H9 (cell line): ENCODE data around the gene ADGRB3. TPM values are rescaled to one million over a fixed set of nuclear protein-coding genes. Genes with fewer than 3 reads are reported as not detected.

ENCODE experiments used
- DNase-seq: peaks from one replicate; pipeline ENCODE4 v3.0.0-alpha.2; 2017
- H2AFZ ChIP-seq: one replicate; pipeline ENCODE4 v1.6.1; 2013; ENCODE audit warnings: mild to moderate bottlenecking, low read length, control low read depth, moderate library complexity
- H2AK5ac ChIP-seq: 2 replicates; pipeline ENCODE4 v1.6.1; 2013; ENCODE audit warnings: low read length, control low read depth, mixed read lengths; ENCODE audit not compliant: insufficient read length
- H2BK120ac ChIP-seq: one replicate; pipeline ENCODE4 v1.6.1; 2013; ENCODE audit warnings: low read depth, mild to moderate bottlenecking, low read length, control low read depth, inconsistent platforms; ENCODE audit not compliant: poor library complexity, severe bottlenecking
- H2BK12ac ChIP-seq: 2 replicates; pipeline ENCODE4 v1.6.1; 2013; ENCODE audit warnings: low read length, control low read depth, mixed read lengths, low read depth; ENCODE audit not compliant: insufficient read length
- H2BK15ac ChIP-seq: 2 replicates; pipeline ENCODE4 v1.6.1; 2013; ENCODE audit warnings: low read depth, low read length, control low read depth
- H2BK20ac ChIP-seq: one replicate; pipeline ENCODE4 v1.6.1; 2013; ENCODE audit warnings: low read depth, mild to moderate bottlenecking, low read length, control low read depth, inconsistent platforms; ENCODE audit not compliant: poor library complexity, severe bottlenecking
- H2BK5ac ChIP-seq: 2 replicates; pipeline ENCODE4 v1.6.1; 2013; ENCODE audit warnings: low read length, control low read depth, mixed read lengths; ENCODE audit not compliant: insufficient read length
- H3K14ac ChIP-seq: 2 replicates; pipeline ENCODE4 v1.6.1; 2013; ENCODE audit warnings: low read length, control low read depth; ENCODE audit not compliant: insufficient read depth
- H3K18ac ChIP-seq: 2 replicates; pipeline ENCODE4 v1.6.1; 2013; ENCODE audit warnings: low read depth, mild to moderate bottlenecking, mixed read lengths, low read length, control low read depth; ENCODE audit not compliant: insufficient read length
- H3K23ac ChIP-seq: 2 replicates; pipeline ENCODE4 v1.6.1; 2013; ENCODE audit warnings: low read length, control low read depth, mixed read lengths, low read depth; ENCODE audit not compliant: insufficient read length
- H3K23me2 ChIP-seq: 2 replicates; pipeline ENCODE4 v1.6.1; 2013; ENCODE audit warnings: low read depth, mild to moderate bottlenecking, mixed read lengths, low read length, control low read depth; ENCODE audit not compliant: insufficient read length, poor library complexity, severe bottlenecking
- H3K27ac ChIP-seq: 2 replicates; pipeline ENCODE4 v1.5.1; 2013; ENCODE audit warnings: low read length, control low read depth, mixed read lengths, low read depth; ENCODE audit not compliant: insufficient read length
- H3K27me3 ChIP-seq: 2 replicates; pipeline ENCODE4 v1.6.1; 2013; ENCODE audit warnings: low read length, control low read depth, inconsistent platforms; ENCODE audit not compliant: insufficient read depth
- H3K4ac ChIP-seq: 2 replicates; pipeline ENCODE4 v1.6.1; 2013; ENCODE audit warnings: low read depth, mild to moderate bottlenecking, control low read depth, inconsistent platforms, low read length, moderate library complexity
- H3K4me1 ChIP-seq: 2 replicates; pipeline ENCODE4 v1.6.1; 2013; ENCODE audit warnings: low read length, control low read depth, inconsistent platforms; ENCODE audit not compliant: insufficient read depth
- H3K4me2 ChIP-seq: 2 replicates; pipeline ENCODE4 v1.6.1; 2013; ENCODE audit warnings: low read length, control low read depth, mixed read lengths; ENCODE audit not compliant: insufficient read length, insufficient read depth
- H3K56ac ChIP-seq: 2 replicates; pipeline ENCODE4 v1.6.1; 2013; ENCODE audit warnings: low read depth, mild to moderate bottlenecking, mixed read lengths, low read length, control low read depth; ENCODE audit not compliant: insufficient read length
- H3K79me1 ChIP-seq: 2 replicates; pipeline ENCODE4 v1.6.1; 2013; ENCODE audit warnings: low read depth, mild to moderate bottlenecking, moderate library complexity, low read length, control low read depth, inconsistent platforms; ENCODE audit not compliant: insufficient read depth, poor library complexity, severe bottlenecking
- H3K79me2 ChIP-seq: 2 replicates; pipeline ENCODE4 v1.6.1; 2013; ENCODE audit warnings: low read length, control low read depth, inconsistent platforms; ENCODE audit not compliant: insufficient read depth
- H3K9ac ChIP-seq: 2 replicates; pipeline ENCODE4 v1.6.1; 2013; ENCODE audit warnings: low read length, control low read depth, mixed read lengths; ENCODE audit not compliant: insufficient read length; ENCODE audit errors: extremely low read depth
- H3K9me3 ChIP-seq: one replicate; pipeline ENCODE4 v1.6.1; 2013; ENCODE audit warnings: low read depth, low read length, inconsistent platforms; ENCODE audit not compliant: control insufficient read depth
- H3T11ph ChIP-seq: one replicate; pipeline ENCODE4 v1.6.1; 2013; ENCODE audit warnings: mild to moderate bottlenecking, low read length, control low read depth, inconsistent platforms
- H4K20me1 ChIP-seq: one replicate; pipeline ENCODE4 v1.6.1; 2013; ENCODE audit not compliant: control insufficient read depth, insufficient read length, insufficient read depth
- H4K5ac ChIP-seq: 2 replicates; pipeline ENCODE4 v1.6.1; 2013; ENCODE audit warnings: low read depth, mild to moderate bottlenecking, mixed read lengths, low read length, control low read depth; ENCODE audit not compliant: insufficient read length
- H4K8ac ChIP-seq: replicated peaks from 2 replicates; pipeline ENCODE4 v1.6.1; 2013; ENCODE audit warnings: low read length, control low read depth, mixed read lengths, low read depth; ENCODE audit not compliant: insufficient read length
- H4K91ac ChIP-seq: 2 replicates; pipeline ENCODE4 v1.6.1; 2013; ENCODE audit warnings: low read depth, mild to moderate bottlenecking, moderate library complexity, mixed read lengths, low read length, control low read depth; ENCODE audit not compliant: insufficient read length
- H3K27ac Mint-ChIP-seq, 3 experiments: 2 replicates in 2 of 3; 3 replicates in 1 of 3; pipeline ENCODE4 v1.8.0; 2020 to 2021; ENCODE audit warnings: mixed read lengths in 3 of 3, mild to moderate bottlenecking in 1 of 3, moderate library complexity in 1 of 3
- H3K27me3 Mint-ChIP-seq: 2 replicates; pipeline ENCODE4 v1.8.0; 2021; ENCODE audit warnings: low read depth, mild to moderate bottlenecking, moderate library complexity, mixed read lengths
- H3K36me3 Mint-ChIP-seq, 3 experiments: 2 replicates in 2 of 3; 3 replicates in 1 of 3; pipeline ENCODE4 v1.8.0; 2020 to 2021; ENCODE audit warnings: low read depth in 3 of 3, mixed read lengths in 3 of 3; ENCODE audit not compliant: insufficient read depth in 1 of 3
- H3K4me1 Mint-ChIP-seq, 2 experiments: 2 replicates each; pipeline ENCODE4 v1.8.0; 2020; ENCODE audit warnings: mixed read lengths in 2 of 2
- H3K4me3 Mint-ChIP-seq, 2 experiments: 2 replicates in 1 of 2; 3 replicates in 1 of 2; pipeline ENCODE4 v1.8.0; 2020 to 2021; ENCODE audit warnings: mild to moderate bottlenecking in 2 of 2, mixed read lengths in 2 of 2, moderate library complexity in 1 of 2
- H3K9me3 Mint-ChIP-seq, 2 experiments: 2 replicates in 1 of 2; 3 replicates in 1 of 2; pipeline ENCODE4 v1.8.0; 2020; ENCODE audit warnings: mild to moderate bottlenecking in 2 of 2, mixed read lengths in 2 of 2, moderate library complexity in 1 of 2
- total RNA-seq: library from RNA; stranded (reverse); gene quantifications from 2 replicates; pipeline ENCODE4 v1.2.1, GENCODE V29; 2021
- TF ChIP-seq, protein P1 (sequence below): fragments of 200-600 bp; sonication (generic); conservative IDR thresholded peaks from 3 replicates; pipeline ENCODE4 v1.8.0; 2021; ENCODE audit warnings: antibody characterized with exemption, mild to moderate bottlenecking

Gene ADGRB3
- total RNA-seq, 1 experiment from 2014 or later = 0.37 TPM

DNA sequence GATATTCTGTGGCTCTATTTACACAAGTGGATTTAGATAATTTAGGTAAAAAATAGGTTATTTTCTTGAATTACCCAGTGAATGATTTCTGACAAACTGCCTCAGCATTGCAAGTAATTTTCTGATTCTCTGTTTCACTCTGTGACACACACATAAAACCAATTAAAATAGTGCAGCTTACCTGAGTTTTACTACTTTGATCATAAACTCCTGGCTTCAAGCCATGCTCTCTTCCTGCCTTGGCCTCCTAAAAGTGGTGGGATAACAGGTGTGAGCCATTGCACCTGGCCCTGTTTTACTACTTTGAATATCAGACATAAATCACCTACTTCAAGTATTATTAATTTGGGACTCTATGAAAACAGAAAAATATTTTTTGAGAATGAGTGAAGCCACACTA, 462.9 kb downstream of the ADGRB3 start:
- no peak overlapping the region for H3K27ac ChIP-seq
- H3K4me3 Mint-ChIP-seq = no peak overlapping the region
- no peaks in the 10 kb centered on the region for H3K9me3 Mint-ChIP-seq

More for the DNA sequence above, 462.9 kb downstream of the ADGRB3 start:
- H2BK120ac ChIP-seq = no peak overlapping the region
- H2AFZ ChIP-seq = no peak overlapping the region
- no peak overlapping the region for H4K5ac ChIP-seq
- no peak overlapping the region for H2BK15ac ChIP-seq
- no peaks in the 10 kb centered on the region for H3K79me2 ChIP-seq
- no peak overlapping the region for H4K91ac ChIP-seq
- no peak overlapping the region for H3K4me2 ChIP-seq
- no peaks in the 10 kb centered on the region for H3K23me2 ChIP-seq
- no peaks in the 10 kb centered on the region for H3K27me3 ChIP-seq
- TF ChIP-seq, protein P1, sequence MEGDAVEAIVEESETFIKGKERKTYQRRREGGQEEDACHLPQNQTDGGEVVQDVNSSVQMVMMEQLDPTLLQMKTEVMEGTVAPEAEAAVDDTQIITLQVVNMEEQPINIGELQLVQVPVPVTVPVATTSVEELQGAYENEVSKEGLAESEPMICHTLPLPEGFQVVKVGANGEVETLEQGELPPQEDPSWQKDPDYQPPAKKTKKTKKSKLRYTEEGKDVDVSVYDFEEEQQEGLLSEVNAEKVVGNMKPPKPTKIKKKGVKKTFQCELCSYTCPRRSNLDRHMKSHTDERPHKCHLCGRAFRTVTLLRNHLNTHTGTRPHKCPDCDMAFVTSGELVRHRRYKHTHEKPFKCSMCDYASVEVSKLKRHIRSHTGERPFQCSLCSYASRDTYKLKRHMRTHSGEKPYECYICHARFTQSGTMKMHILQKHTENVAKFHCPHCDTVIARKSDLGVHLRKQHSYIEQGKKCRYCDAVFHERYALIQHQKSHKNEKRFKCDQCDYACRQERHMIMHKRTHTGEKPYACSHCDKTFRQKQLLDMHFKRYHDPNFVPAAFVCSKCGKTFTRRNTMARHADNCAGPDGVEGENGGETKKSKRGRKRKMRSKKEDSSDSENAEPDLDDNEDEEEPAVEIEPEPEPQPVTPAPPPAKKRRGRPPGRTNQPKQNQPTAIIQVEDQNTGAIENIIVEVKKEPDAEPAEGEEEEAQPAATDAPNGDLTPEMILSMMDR = no peak
- H3K18ac ChIP-seq = no peak overlapping the region
- H2BK12ac ChIP-seq = no peak overlapping the region
- no peak overlapping the region for H2BK20ac ChIP-seq
- no peaks in the 10 kb centered on the region for H4K20me1 ChIP-seq
- Mint-ChIP-seq H3K4me1 (peaks cover 0 to 12% of the 10 kb centered on the region in 2 experiments; a peak in 2 of 4 replicates), H3K27me3 (no peaks in the 10 kb centered on the region), H3K36me3 (no peaks in the 10 kb centered on the region), H3K27ac (no peak overlapping the region)
- H3K56ac ChIP-seq = no peak overlapping the region
- no peak overlapping the region for H3T11ph ChIP-seq
- no peak overlapping the region for H4K8ac ChIP-seq
- H3K79me1 ChIP-seq = no peaks in the 10 kb centered on the region
- H3K9me3 ChIP-seq = no peaks in the 10 kb centered on the region
- H3K14ac ChIP-seq = no peak overlapping the region
- no peak for DNase-seq
- H3K23ac ChIP-seq = no peak overlapping the region
- no peaks in the 10 kb centered on the region; the same call in 1 of the 2 replicates for H3K4me1 ChIP-seq
- no peak overlapping the region for H2BK5ac ChIP-seq
- no peak overlapping the region for H3K4ac ChIP-seq
- H2AK5ac ChIP-seq = no peak overlapping the region
- H3K9ac ChIP-seq = no peak overlapping the region
